SKM-1 (cell line): ENCODE measurements around the gene MYO1G.

Experiments
- DNase-seq: peaks from one replicate; lab custom pipeline; 2025; ENCODE audit not compliant: unreplicated experiment; lab: John Stamatoyannopoulos, UW

Gene MYO1G

GRCh38 chr7:44967571-44968446, 11.0 kb downstream of the MYO1G start:
- DNase-seq, result no peak

- DNase-seq, result no peak
These were observed 11.9 kb downstream of the MYO1G start for GRCh38 chr7:44966731-44967538.

- DNase-seq, result no peak
These were observed 12.7 kb downstream of the MYO1G start for GRCh38 chr7:44965937-44966730.

- no peak for DNase-seq
These were observed 13.3 kb downstream of the MYO1G start for GRCh38 chr7:44965441-44965903.

- no peak for DNase-seq
These were observed 13.9 kb downstream of the MYO1G start for GRCh38 chr7:44964831-44965440.

GRCh38 chr7:44964384-44964830, 14.4 kb downstream of the MYO1G start:
- DNase-seq, result no peak

GRCh38 chr7:44963364-44964290, 15.2 kb downstream of the MYO1G start:
- no peak for DNase-seq

GRCh38 chr7:44962483-44963251, 16.1 kb downstream of the MYO1G start:
- DNase-seq, result no peak

GRCh38 chr7:44961844-44962482, 16.9 kb downstream of the MYO1G start:
- no peak for DNase-seq

- DNase-seq, result no peak
These were observed 18.7 kb downstream of the MYO1G start for GRCh38 chr7:44960011-44960580.

- DNase-seq, result no peak
These were observed 19.3 kb downstream of the MYO1G start for GRCh38 chr7:44959433-44959951.

- DNase-seq, result no peak
These were observed 20.0 kb downstream of the MYO1G start for GRCh38 chr7:44958645-44959344.

GRCh38 chr7:44956157-44956766, 22.6 kb downstream of the MYO1G start:
- DNase-seq, result no peak

GRCh38 chr7:44955733-44956132, 23.1 kb downstream of the MYO1G start:
- DNase-seq, result no peak

GRCh38 chr7:44953156-44953555, 25.7 kb downstream of the MYO1G start:
- no peak for DNase-seq

GRCh38 chr7:44949303-44949702, 29.5 kb downstream of the MYO1G start:
- no peak for DNase-seq

- no peak for DNase-seq
These were observed 33.3 kb downstream of the MYO1G start for GRCh38 chr7:44945479-44945878.
